NCI-H2196 treated with DMSO at 0.1 percent for 48 hours (cell line): ENCODE data around the gene MACROD1.
"Not testable (repeated sequence)": the region's sequence is repeated elsewhere in the genome, so short reads cannot be mapped to it uniquely, and the experiment has no call there.

Source experiments
- DNase-seq: peaks from one replicate; lab custom pipeline; 2025; ENCODE audit not compliant: unreplicated experiment; lab: John Stamatoyannopoulos, UW

Gene MACROD1

GRCh38 chr11:64058494-64058893, 107.4 kb downstream of the MACROD1 start:
- no peak for DNase-seq

GRCh38 chr11:64057890-64058289, 108.0 kb downstream of the MACROD1 start:
- no peak for DNase-seq

- no peak for DNase-seq
Measured at GRCh38 chr11:64056861-64057260, 109.1 kb downstream of the MACROD1 start.

- no peak for DNase-seq
Measured at GRCh38 chr11:64056213-64056785, 109.6 kb downstream of the MACROD1 start.

GRCh38 chr11:64055077-64055476, 110.8 kb downstream of the MACROD1 start:
- no peak for DNase-seq

- no peak for DNase-seq
Measured at GRCh38 chr11:64053699-64054098, 112.2 kb downstream of the MACROD1 start.

- DNase-seq = no peak
Measured at GRCh38 chr11:64052938-64053622, 112.8 kb downstream of the MACROD1 start.

- DNase-seq = no peak
Measured at GRCh38 chr11:64052436-64052835, 113.5 kb downstream of the MACROD1 start.

- no peak for DNase-seq
Measured at GRCh38 chr11:64051297-64051696, 114.6 kb downstream of the MACROD1 start.

- no peak for DNase-seq
Measured at GRCh38 chr11:64049509-64049908, 116.4 kb downstream of the MACROD1 start.

GRCh38 chr11:64048042-64048854, 117.7 kb downstream of the MACROD1 start:
- DNase-seq = no peak

- DNase-seq = not testable (repeated sequence)
Measured at GRCh38 chr11:64047373-64047772, 118.5 kb downstream of the MACROD1 start.

GRCh38 chr11:64045700-64046099, 120.2 kb downstream of the MACROD1 start:
- DNase-seq = no peak

GRCh38 chr11:64044730-64045393, 121.1 kb downstream of the MACROD1 start:
- DNase-seq = no peak

- no peak for DNase-seq
Measured at GRCh38 chr11:64043545-64043944, 122.4 kb downstream of the MACROD1 start.

GRCh38 chr11:64042301-64042700, 123.6 kb downstream of the MACROD1 start:
- DNase-seq = no peak

GRCh38 chr11:64041846-64042245, 124.1 kb downstream of the MACROD1 start:
- DNase-seq = no peak

- no peak for DNase-seq
Measured at GRCh38 chr11:64040684-64041322, 125.1 kb downstream of the MACROD1 start.

- DNase-seq = no peak
Measured at GRCh38 chr11:64039012-64039665, 126.8 kb downstream of the MACROD1 start.

GRCh38 chr11:64038500-64038899, 127.4 kb downstream of the MACROD1 start:
- no peak for DNase-seq
